Cerebellar nuclear complex (tissue), 1 donor: ENCODE measurements around the gene DNASE2B.

Source experiments
- DNase-seq, 2 experiments: peaks; one replicate each; lab custom pipeline; 2025; lab: John Stamatoyannopoulos, UW

DNASE2B gene

GRCh38 chr1:84398175-84399155 lies at the start of gene DNASE2B:
Gene DNASE2B (plus strand): TSS chr1:84398484. CDS start chr1:84398565, 81 bp downstream.
- DNase-seq, result no peak

- DNase-seq, result no peak
Observed at GRCh38 chr1:84348759-84349158, 49.5 kb upstream of the DNASE2B start.

- no peak for DNase-seq
Observed at GRCh38 chr1:84350104-84350503, 48.2 kb upstream of the DNASE2B start.

- no peak for DNase-seq
Observed at GRCh38 chr1:84350550-84350949, 47.7 kb upstream of the DNASE2B start.

- no peak for DNase-seq
Observed at GRCh38 chr1:84352298-84353106, 45.8 kb upstream of the DNASE2B start.

GRCh38 chr1:84353695-84354094 lies 44.6 kb upstream of the DNASE2B start:
- no peak for DNase-seq

- DNase-seq, result no peak
Observed at GRCh38 chr1:84355556-84355955, 42.7 kb upstream of the DNASE2B start.

GRCh38 chr1:84356881-84357280 lies 41.4 kb upstream of the DNASE2B start:
- no peak for DNase-seq

- no peak for DNase-seq
Observed at GRCh38 chr1:84358695-84359094, 39.6 kb upstream of the DNASE2B start.

- no peak for DNase-seq
Observed at GRCh38 chr1:84360316-84360715, 38.0 kb upstream of the DNASE2B start.

- no peak for DNase-seq
Observed at GRCh38 chr1:84361796-84362195, 36.5 kb upstream of the DNASE2B start.

GRCh38 chr1:84363019-84363418 lies 35.3 kb upstream of the DNASE2B start:
- DNase-seq, result no peak

GRCh38 chr1:84363622-84364021 lies 34.7 kb upstream of the DNASE2B start:
- DNase-seq, result no peak

- DNase-seq, result no peak
Observed at GRCh38 chr1:84365225-84366221, 32.8 kb upstream of the DNASE2B start.

GRCh38 chr1:84366786-84367185 lies 31.5 kb upstream of the DNASE2B start:
- DNase-seq, result no peak

- no peak for DNase-seq
Observed at GRCh38 chr1:84367219-84367618, 31.1 kb upstream of the DNASE2B start.

GRCh38 chr1:84368441-84368840 lies 29.8 kb upstream of the DNASE2B start:
- no peak for DNase-seq

- DNase-seq, result no peak
Observed at GRCh38 chr1:84370266-84370665, 28.0 kb upstream of the DNASE2B start.

- no peak for DNase-seq
Observed at GRCh38 chr1:84370831-84371394, 27.4 kb upstream of the DNASE2B start.

- DNase-seq, result no peak
Observed at GRCh38 chr1:84373436-84374141, 24.7 kb upstream of the DNASE2B start.
